Neutrophil (primary cell): ENCODE measurements around the gene TLE2.

ENCODE experiments used
- H3K27ac ChIP-seq: fragments of 200-600 bp; sonication (generic); 2 replicates; pipeline ENCODE4 v1.5.1; 2016; ENCODE audit warnings: mild to moderate bottlenecking, moderate library complexity
- H3K27me3 ChIP-seq: fragments of 200-600 bp; sonication (generic); 2 replicates; pipeline ENCODE4 v1.6.0; 2016; ENCODE audit warnings: mild to moderate bottlenecking
- H3K36me3 ChIP-seq: fragments of 200-600 bp; sonication (generic); 2 replicates; pipeline ENCODE4 v1.5.1; 2017
- H3K4me1 ChIP-seq, 2 experiments: fragments of 200-600 bp in 1 of 2; sonication (generic) in 1 of 2; 1 replicate in 1 of 2; 2 replicates in 1 of 2; pipeline versions ENCODE4 v1.5.1 to v1.6.1; 2013 to 2016; ENCODE audit warnings: low read depth in 1 of 2, low read length in 1 of 2, mild to moderate bottlenecking in 1 of 2, moderate library complexity in 1 of 2; ENCODE audit not compliant: control insufficient read depth in 1 of 2, insufficient read depth in 1 of 2
- H3K4me3 ChIP-seq, 2 experiments: fragments of 200-600 bp in 1 of 2; sonication (generic) in 1 of 2; 1 replicate in 1 of 2; 2 replicates in 1 of 2; pipeline ENCODE4 v1.5.1; 2013 to 2016; ENCODE audit warnings: low read depth in 1 of 2, low read length in 1 of 2, mild to moderate bottlenecking in 1 of 2, moderate library complexity in 1 of 2
- H3K9me3 ChIP-seq: fragments of 200-600 bp; sonication (generic); 2 replicates; pipeline ENCODE4 v1.5.1; 2016
- CTCF ChIP-seq: fragments of 200-600 bp; sonication (generic); IDR thresholded peaks from 2 replicates; pipeline ENCODE4 v1.5.1; 2016; ENCODE audit warnings: antibody characterized with exemption

Gene TLE2

GRCh38 chr19:3003046-3003445 is 26.0 kb downstream of the TLE2 start:
- Histone ChIP-seq H3K27me3 (peaks cover 13% of the 10 kb centered on the region), H3K4me3 (no peak overlapping the region), H3K9me3 (no peaks in the 10 kb centered on the region), H3K36me3 (no peaks in the 10 kb centered on the region), H3K27ac (no peak overlapping the region), H3K4me1 (no peaks in the 10 kb centered on the region)
- no peak for TF ChIP-seq CTCF

GRCh38 chr19:3001235-3001800 is 27.8 kb downstream of the TLE2 start:
- H3K27me3 ChIP-seq = peaks cover 13% of the 10 kb centered on the region
- H3K27ac ChIP-seq = no peak overlapping the region
- no peaks in the 10 kb centered on the region for H3K4me1 ChIP-seq
- no peaks in the 10 kb centered on the region for H3K36me3 ChIP-seq
- H3K9me3 ChIP-seq = no peaks in the 10 kb centered on the region
- TF ChIP-seq CTCF = no peak
- no peak overlapping the region for H3K4me3 ChIP-seq

GRCh38 chr19:2998642-2999041 is 30.4 kb downstream of the TLE2 start:
- no peaks in the 10 kb centered on the region for H3K4me1 ChIP-seq
- H3K27ac ChIP-seq = no peak overlapping the region
- no peaks in the 10 kb centered on the region for H3K9me3 ChIP-seq
- no peaks in the 10 kb centered on the region for H3K27me3 ChIP-seq
- H3K4me3 ChIP-seq = no peak overlapping the region
- no peaks in the 10 kb centered on the region for H3K36me3 ChIP-seq
- TF ChIP-seq CTCF = no peak

GRCh38 chr19:2997720-2998119 is 31.4 kb downstream of the TLE2 start:
- H3K9me3 ChIP-seq = no peaks in the 10 kb centered on the region
- no peak for TF ChIP-seq CTCF
- H3K36me3 ChIP-seq = no peaks in the 10 kb centered on the region
- no peaks in the 10 kb centered on the region for H3K4me1 ChIP-seq
- no peak overlapping the region for H3K4me3 ChIP-seq
- no peak overlapping the region for H3K27ac ChIP-seq
- peaks cover 6% of the 10 kb centered on the region for H3K27me3 ChIP-seq

- Histone ChIP-seq H3K4me1 (no peaks in the 10 kb centered on the region), H3K36me3 (no peaks in the 10 kb centered on the region), H3K27me3 (peaks cover 9% of the 10 kb centered on the region), H3K27ac (no peak overlapping the region), H3K4me3 (no peak overlapping the region), H3K9me3 (no peaks in the 10 kb centered on the region)
- no peak for TF ChIP-seq CTCF
Measured at GRCh38 chr19:2994588-2995131, 34.4 kb downstream of the TLE2 start.

- H3K9me3 ChIP-seq = no peaks in the 10 kb centered on the region
- no peak overlapping the region for H3K4me3 ChIP-seq
- H3K4me1 ChIP-seq = no peaks in the 10 kb centered on the region
- no peak for TF ChIP-seq CTCF
- H3K36me3 ChIP-seq = no peaks in the 10 kb centered on the region
- H3K27ac ChIP-seq = no peak overlapping the region
- H3K27me3 ChIP-seq = peaks cover 9% of the 10 kb centered on the region
Measured at GRCh38 chr19:2993579-2993978, 35.5 kb downstream of the TLE2 start.
